ENCODE measurements around the gene SSTR5. TPM values are rescaled to one million over a fixed set of nuclear protein-coding genes. Genes with fewer than 3 reads are reported as not detected.
"Not testable (repeated sequence)": the region's sequence is repeated elsewhere in the genome, so short reads cannot be mapped to it uniquely, and the experiment has no call there.

SSTR5 gene
- total RNA-seq, 1 donor from 2014 or later = 22.6 TPM

DNA sequence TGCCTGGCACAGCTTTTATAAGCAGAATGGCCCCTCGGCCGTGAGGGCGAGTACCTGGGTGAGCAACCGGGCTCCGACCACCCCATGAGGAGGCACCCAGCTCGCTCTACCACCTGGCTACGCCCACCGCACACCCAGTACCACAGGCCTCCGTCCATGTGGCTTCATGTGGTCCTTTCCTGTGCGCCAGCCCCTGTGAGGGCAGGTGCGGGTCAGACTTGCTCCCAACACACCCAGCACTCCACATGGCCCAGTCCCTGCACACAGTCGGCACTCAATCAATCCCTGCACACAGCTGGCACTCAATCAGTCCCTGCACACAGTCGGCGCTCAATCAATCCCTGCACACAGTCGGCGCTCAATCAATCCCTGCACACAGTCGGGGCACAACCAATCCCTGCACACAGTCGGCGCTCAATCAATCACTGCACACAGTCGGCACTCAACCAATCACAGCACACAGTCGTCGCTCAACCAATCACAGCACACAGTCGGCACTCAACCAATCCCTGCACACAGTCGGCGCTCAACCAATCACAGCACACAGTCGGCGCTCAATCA lies 19.5 kb downstream of the SSTR5 start:
- DNase-seq = no peak
- Histone ChIP-seq H3K9me3 (replicated peaks) (no peaks in the 10 kb centered on the region), H3K36me3 (no peaks in the 10 kb centered on the region), H3K27ac (replicated peaks) (peak overlapping the region; percentile 95), H3K27me3 (ENCODE audit: low read depth) (peaks cover 56% of the 10 kb centered on the region), H3K4me1 (peaks cover 45% of the 10 kb centered on the region), H3K4me3 (no peak overlapping the region)
- intact Hi-C loops (cut with micrococcal nuclease) = no loop called here
- TF ChIP-seq, protein P1, sequence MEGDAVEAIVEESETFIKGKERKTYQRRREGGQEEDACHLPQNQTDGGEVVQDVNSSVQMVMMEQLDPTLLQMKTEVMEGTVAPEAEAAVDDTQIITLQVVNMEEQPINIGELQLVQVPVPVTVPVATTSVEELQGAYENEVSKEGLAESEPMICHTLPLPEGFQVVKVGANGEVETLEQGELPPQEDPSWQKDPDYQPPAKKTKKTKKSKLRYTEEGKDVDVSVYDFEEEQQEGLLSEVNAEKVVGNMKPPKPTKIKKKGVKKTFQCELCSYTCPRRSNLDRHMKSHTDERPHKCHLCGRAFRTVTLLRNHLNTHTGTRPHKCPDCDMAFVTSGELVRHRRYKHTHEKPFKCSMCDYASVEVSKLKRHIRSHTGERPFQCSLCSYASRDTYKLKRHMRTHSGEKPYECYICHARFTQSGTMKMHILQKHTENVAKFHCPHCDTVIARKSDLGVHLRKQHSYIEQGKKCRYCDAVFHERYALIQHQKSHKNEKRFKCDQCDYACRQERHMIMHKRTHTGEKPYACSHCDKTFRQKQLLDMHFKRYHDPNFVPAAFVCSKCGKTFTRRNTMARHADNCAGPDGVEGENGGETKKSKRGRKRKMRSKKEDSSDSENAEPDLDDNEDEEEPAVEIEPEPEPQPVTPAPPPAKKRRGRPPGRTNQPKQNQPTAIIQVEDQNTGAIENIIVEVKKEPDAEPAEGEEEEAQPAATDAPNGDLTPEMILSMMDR (IDR thresholded peaks at IDR 0.05; ENCODE audit: borderline replicate concordance) = no peak

DNA sequence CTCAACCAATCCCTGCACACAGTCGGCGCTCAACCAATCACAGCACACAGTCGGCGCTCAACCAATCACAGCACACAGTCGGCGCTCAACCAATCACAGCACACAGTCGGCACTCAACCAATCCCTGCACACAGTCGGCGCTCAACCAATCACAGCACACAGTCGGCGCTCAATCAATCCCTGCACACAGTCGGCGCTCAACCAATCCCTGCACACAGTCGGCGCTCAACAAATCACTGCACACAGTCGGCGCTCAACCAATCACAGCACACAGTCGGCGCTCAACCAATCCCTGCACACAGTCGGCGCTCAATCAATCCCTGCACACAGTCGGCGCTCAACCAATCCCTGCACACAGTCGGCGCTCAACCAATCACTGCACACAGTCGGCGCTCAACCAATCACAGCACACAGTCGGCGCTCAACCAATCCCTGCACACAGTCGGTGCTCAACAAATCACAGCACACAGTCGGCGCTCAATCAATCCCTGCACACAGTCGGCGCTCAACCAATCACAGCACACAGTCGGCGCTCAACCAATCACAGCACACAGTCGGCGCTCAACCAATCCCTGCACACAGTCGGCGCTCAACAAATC lies 20.2 kb downstream of the SSTR5 start:
- H3K4me3 ChIP-seq; intact Hi-C loops (cut with micrococcal nuclease); H3K36me3 ChIP-seq; DNase-seq; H3K27ac ChIP-seq (replicated peaks); H3K9me3 ChIP-seq (replicated peaks): not testable (repeated sequence)
- H3K27me3 ChIP-seq (ENCODE audit: low read depth) = peaks cover 56% of the 10 kb centered on the region
- H3K4me1 ChIP-seq = peaks cover 51% of the 10 kb centered on the region

DNA sequence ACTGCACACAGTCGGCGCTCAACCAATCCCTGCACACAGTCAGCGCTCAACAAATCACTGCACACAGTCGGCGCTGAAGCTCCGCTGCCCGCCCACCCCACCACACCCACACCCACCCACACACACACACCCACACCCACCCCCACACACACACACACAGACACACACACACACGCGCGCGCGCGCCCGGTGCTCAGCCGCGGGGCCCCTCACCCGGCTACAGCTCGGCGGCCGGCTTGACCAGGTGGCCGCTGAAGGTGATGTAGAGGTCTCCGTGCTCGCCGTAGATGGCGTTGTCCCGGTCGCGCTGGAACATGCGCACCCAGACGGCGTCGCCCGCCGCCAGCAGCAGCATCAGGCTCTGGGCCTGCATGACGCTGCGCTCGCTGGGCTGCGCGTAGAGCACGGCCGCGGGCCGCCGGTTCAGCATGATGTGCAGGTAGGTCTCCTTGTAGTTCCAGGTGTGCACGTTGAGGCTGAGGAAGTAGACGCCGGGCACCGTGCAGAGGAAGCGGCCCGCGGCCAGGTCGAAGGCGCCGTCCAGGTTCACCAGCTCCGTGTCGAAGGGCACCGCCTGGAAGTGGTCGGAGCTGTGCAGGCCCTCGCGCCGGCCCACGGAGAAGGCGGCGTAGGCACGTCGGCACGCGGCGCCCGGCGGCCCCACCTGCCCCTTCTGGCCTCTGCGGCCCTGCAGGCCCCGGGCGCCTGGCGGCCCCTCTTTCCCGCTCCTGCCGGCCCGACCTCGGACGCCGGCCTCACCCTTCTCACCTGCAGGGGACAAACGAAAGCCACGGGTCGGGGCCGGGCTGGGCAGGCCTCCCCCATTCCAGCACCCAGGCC lies 21.0 kb downstream of the SSTR5 start:
- no peak for DNase-seq
- TF ChIP-seq, protein P1 (IDR thresholded peaks at IDR 0.05; ENCODE audit: borderline replicate concordance) = no peak
- H3K4me1 ChIP-seq = peaks cover 55% of the 10 kb centered on the region

DNA sequence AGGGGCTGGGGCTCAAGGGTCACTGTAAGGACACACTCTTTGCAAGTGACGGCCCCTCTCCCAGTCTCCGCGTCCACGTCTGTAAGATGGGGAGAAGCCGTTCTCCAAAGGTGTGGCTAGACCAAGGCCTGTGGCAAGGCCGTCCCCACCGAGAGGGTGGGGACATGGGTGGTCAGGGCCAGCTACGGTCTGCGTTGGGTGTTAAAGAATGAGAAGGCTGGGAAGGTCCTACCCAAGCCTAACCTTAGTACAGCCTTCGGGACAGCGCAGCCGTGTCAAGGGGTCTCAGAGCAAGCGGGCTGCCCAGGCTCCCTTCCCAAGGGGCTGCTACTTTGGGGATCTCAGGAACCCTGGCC lies 21.6 kb downstream of the SSTR5 start:
- peaks cover 54% of the 10 kb centered on the region for H3K27me3 ChIP-seq (ENCODE audit: low read depth)
- no peak for DNase-seq
- H3K4me3 ChIP-seq = no peak overlapping the region
- no peaks in the 10 kb centered on the region for H3K36me3 ChIP-seq
- no peaks in the 10 kb centered on the region for H3K9me3 ChIP-seq (replicated peaks)
- TF ChIP-seq, protein P1 (IDR thresholded peaks at IDR 0.05; ENCODE audit: borderline replicate concordance) = no peak
- intact Hi-C loops (cut with micrococcal nuclease) = no loop called here
- peak overlapping the region; percentile 92 for H3K27ac ChIP-seq (replicated peaks)
- peaks cover 56% of the 10 kb centered on the region for H3K4me1 ChIP-seq

More for the DNA sequence above, 21.0 kb downstream of the SSTR5 start:
- Histone ChIP-seq H3K4me3 (no peak overlapping the region), H3K27me3 (ENCODE audit: low read depth) (peaks cover 56% of the 10 kb centered on the region), H3K36me3 (no peaks in the 10 kb centered on the region), H3K9me3 (replicated peaks) (no peaks in the 10 kb centered on the region), H3K27ac (replicated peaks) (peak overlapping the region; percentile 92)
- intact Hi-C loops (cut with micrococcal nuclease) = no loop called here

DNA sequence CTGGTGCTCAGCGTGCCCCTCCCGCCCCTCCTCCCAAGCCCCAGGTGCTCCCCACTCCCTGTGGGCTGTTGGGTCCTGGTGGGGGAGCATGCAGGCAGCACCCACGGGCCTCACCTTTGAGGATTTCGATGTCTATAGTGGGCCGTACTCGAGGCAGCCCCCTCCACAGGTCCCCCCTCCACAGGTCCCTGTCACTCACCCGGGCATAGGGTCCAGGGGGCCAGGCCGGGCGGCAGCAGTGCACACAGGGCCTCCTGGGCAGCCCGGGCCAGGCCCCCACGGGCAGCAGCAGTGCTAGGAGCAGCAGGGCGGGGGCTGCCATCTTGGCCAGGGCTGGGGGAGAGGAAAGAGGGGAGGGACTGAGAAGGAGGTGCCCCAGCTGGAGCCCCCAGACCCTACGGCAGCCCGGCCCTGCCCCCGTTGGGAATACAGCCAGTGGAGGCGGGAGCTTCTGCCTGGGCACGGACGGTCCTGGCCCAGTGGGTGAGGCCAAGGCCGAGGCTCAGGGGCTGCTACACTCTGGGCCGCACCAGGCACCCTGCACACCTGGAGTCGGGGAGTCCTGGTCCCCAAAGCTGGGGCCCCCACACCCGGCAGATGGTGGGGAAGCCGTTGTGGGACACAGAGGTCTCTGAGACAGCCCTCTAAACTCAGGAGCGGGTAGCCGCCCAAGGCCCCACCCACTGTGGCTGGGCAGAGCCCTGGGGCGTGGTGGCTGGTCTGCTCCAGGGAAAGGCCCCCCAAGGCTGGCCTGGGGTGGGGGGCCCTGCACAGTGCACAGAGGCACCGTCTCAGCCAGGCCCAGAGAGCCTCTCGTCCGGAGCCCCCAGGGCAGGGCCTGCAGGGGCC lies 22.3 kb downstream of the SSTR5 start:
- no peak for DNase-seq
- Histone ChIP-seq H3K4me1 (peaks cover 53% of the 10 kb centered on the region), H3K27ac (replicated peaks) (peak overlapping the region; percentile 92), H3K27me3 (ENCODE audit: low read depth) (peaks cover 54% of the 10 kb centered on the region), H3K9me3 (replicated peaks) (no peaks in the 10 kb centered on the region), H3K4me3 (no peak overlapping the region), H3K36me3 (no peaks in the 10 kb centered on the region)
- TF ChIP-seq, protein P1 (IDR thresholded peaks at IDR 0.05; ENCODE audit: borderline replicate concordance) = no peak
- intact Hi-C loops (cut with micrococcal nuclease) = no loop called here

All from left ventricle myocardium inferior (tissue), 1 donor.